H1 (cell line): ENCODE data around the gene PCDHGA11. TPM values are rescaled to one million over a fixed set of nuclear protein-coding genes. Genes with fewer than 3 reads are reported as not detected.

ENCODE experiments used
- CTCF ChIA-PET: fragments of 300-600 bp; sonication (Branson Sonifier 250); formaldehyde crosslinking; loops from one replicate; lab custom pipeline; 2021; ENCODE audit not compliant: partially characterized antibody; lab: Charles Lee
- POLR2A ChIA-PET: fragments of 300-600 bp; sonication (Branson Sonifier 250); formaldehyde crosslinking; loops from one replicate; lab custom pipeline; 2021; ENCODE audit warnings: inconsistent platforms; ENCODE audit not compliant: partially characterized antibody; lab: Charles Lee
- DNase-seq, 2 experiments: peaks; one replicate each; pipeline versions ENCODE4 v3.0.0 to v3.0.0-alpha.2; 2010 to 2022; ENCODE audit warnings: low spot score in 2 of 2, low read depth in 1 of 2, mixed read lengths in 1 of 2
- FAIRE-seq: peaks from 2 replicates; lab custom pipeline; 2011; peaks lifted over from hg19 to GRCh38; lab: Jason Lieb, UNC
- H2AFZ ChIP-seq: 2 replicates; pipeline ENCODE4 v1.8.1; 2012; ENCODE audit warnings: low read length, inconsistent platforms
- H2AK5ac ChIP-seq: 2 replicates; pipeline ENCODE4 v1.6.1; 2013; ENCODE audit warnings: low read depth, low read length
- H2BK120ac ChIP-seq: replicated peaks from 2 replicates; pipeline ENCODE3; 2013; ENCODE audit warnings: low read depth, low read length, inconsistent platforms
- H2BK12ac ChIP-seq: 2 replicates; pipeline ENCODE4 v1.6.1; 2013; ENCODE audit warnings: low read depth, low read length
- H2BK15ac ChIP-seq: 2 replicates; pipeline ENCODE4 v1.6.1; 2013; ENCODE audit warnings: low read length
- H2BK20ac ChIP-seq: 2 replicates; pipeline ENCODE4 v1.6.1; 2013; ENCODE audit warnings: low read length
- H2BK5ac ChIP-seq: 2 replicates; pipeline ENCODE4 v1.6.1; 2013; ENCODE audit warnings: low read depth, low read length
- H3K14ac ChIP-seq: 2 replicates; pipeline ENCODE4 v1.6.1; 2013; ENCODE audit warnings: inconsistent platforms; ENCODE audit not compliant: insufficient read length
- H3K18ac ChIP-seq: 2 replicates; pipeline ENCODE4 v1.6.1; 2013; ENCODE audit warnings: low read length; ENCODE audit errors: extremely low read depth
- H3K23ac ChIP-seq: 2 replicates; pipeline ENCODE4 v1.6.1; 2013; ENCODE audit warnings: inconsistent platforms; ENCODE audit not compliant: insufficient read length
- H3K23me2 ChIP-seq: 2 replicates; pipeline ENCODE4 v1.6.1; 2013; ENCODE audit warnings: low read depth, low read length
- H3K27ac ChIP-seq: 2 replicates; pipeline ENCODE4 v1.6.1; 2011; ENCODE audit warnings: low read depth, low read length, inconsistent platforms
- H3K27me3 ChIP-seq, 4 experiments: replicated peaks in 1 of 4; 1 replicate in 1 of 4; 2 replicates in 3 of 4; pipeline versions ENCODE4 v1.6.1 to v1.8.1; 2011 to 2013; ENCODE audit warnings: low read length in 3 of 4, mild to moderate bottlenecking in 3 of 4, inconsistent platforms in 2 of 4, mixed read lengths in 2 of 4, moderate library complexity in 1 of 4; ENCODE audit not compliant: control insufficient read depth in 3 of 4, insufficient read depth in 3 of 4; ENCODE audit errors: extremely low read depth in 1 of 4
- H3K36me3 ChIP-seq, 4 experiments: 2 replicates each; pipeline versions ENCODE4 v1.6.1 to v1.8.1; 2011 to 2013; ENCODE audit warnings: mild to moderate bottlenecking in 4 of 4, low read length in 3 of 4, moderate library complexity in 2 of 4, control low read depth in 1 of 4, inconsistent platforms in 1 of 4; ENCODE audit not compliant: insufficient read depth in 4 of 4, control insufficient read depth in 2 of 4
- H3K4ac ChIP-seq: replicated peaks from 2 replicates; pipeline ENCODE3; 2013; ENCODE audit warnings: low read length, low read depth, mixed read lengths, inconsistent platforms; ENCODE audit not compliant: insufficient read length
- H3K4me1 ChIP-seq, 4 experiments: replicated peaks in 1 of 4; 1 replicate in 1 of 4; 2 replicates in 3 of 4; pipeline versions ENCODE4 v1.6.1 to v1.8.1; 2011 to 2013; ENCODE audit warnings: low read length in 3 of 4, inconsistent platforms in 2 of 4, mixed read lengths in 1 of 4; ENCODE audit not compliant: insufficient read depth in 4 of 4, control insufficient read depth in 3 of 4
- H3K4me2 ChIP-seq, 2 experiments: 2 replicates each; pipeline versions ENCODE4 v1.6.1 to v1.8.1; 2011 to 2013; ENCODE audit warnings: low read depth in 2 of 2, low read length in 2 of 2, control low read depth in 1 of 2, inconsistent platforms in 1 of 2, mild to moderate bottlenecking in 1 of 2; ENCODE audit not compliant: insufficient read depth in 1 of 2
- H3K4me3 ChIP-seq, 4 experiments: fragments of 200-600, 300-600 bp in 1 of 4; sonication (generic), shearing (Covaris generic), sonication (Bioruptor Twin) in 1 of 4; 2 replicates each; pipeline versions ENCODE4 v1.5.1 to v1.8.1; 2011 to 2016; ENCODE audit warnings: low read length in 4 of 4, low read depth in 3 of 4, control low read depth in 2 of 4, inconsistent platforms in 2 of 4, mild to moderate bottlenecking in 2 of 4, mixed read lengths in 1 of 4, moderate library complexity in 1 of 4; ENCODE audit not compliant: insufficient read depth in 2 of 4; ENCODE audit errors: extremely low read depth in 1 of 4
- H3K56ac ChIP-seq: replicated peaks from 2 replicates; pipeline ENCODE3; 2013; ENCODE audit warnings: low read depth, mild to moderate bottlenecking, mixed read lengths, low read length, inconsistent platforms; ENCODE audit not compliant: insufficient read length
- H3K79me1 ChIP-seq: 2 replicates; pipeline ENCODE4 v1.6.1; 2013; ENCODE audit warnings: low read depth, low read length, control low read depth
- H3K79me2 ChIP-seq, 2 experiments: 2 replicates each; pipeline versions ENCODE4 v1.6.1 to v1.8.1; 2012 to 2013; ENCODE audit warnings: low read length in 2 of 2, mild to moderate bottlenecking in 2 of 2, inconsistent platforms in 1 of 2; ENCODE audit not compliant: insufficient read depth in 2 of 2, control insufficient read depth in 1 of 2
- H3K9ac ChIP-seq, 4 experiments: replicated peaks in 1 of 4; 1 replicate in 1 of 4; 2 replicates in 3 of 4; pipeline versions ENCODE4 v1.6.1 to v1.8.1; 2011 to 2013; ENCODE audit warnings: low read depth in 3 of 4, low read length in 3 of 4, control low read depth in 2 of 4, mild to moderate bottlenecking in 2 of 4, moderate library complexity in 2 of 4, inconsistent platforms in 1 of 4; ENCODE audit errors: extremely low read depth in 1 of 4
- H3K9me3 ChIP-seq, 2 experiments: 2 replicates each; pipeline versions ENCODE4 v1.6.1 to v1.8.1; 2012 to 2013; ENCODE audit warnings: mild to moderate bottlenecking in 2 of 2, moderate library complexity in 2 of 2, control low read depth in 1 of 2, inconsistent platforms in 1 of 2, low read depth in 1 of 2, low read length in 1 of 2, mixed read lengths in 1 of 2; ENCODE audit not compliant: insufficient read depth in 2 of 2
- H4K20me1 ChIP-seq, 2 experiments: replicated peaks in 1 of 2; 2 replicates each; pipeline versions ENCODE3 to v1.8.1; 2011 to 2013; ENCODE audit warnings: inconsistent platforms in 2 of 2, low read length in 2 of 2, mild to moderate bottlenecking in 1 of 2; ENCODE audit not compliant: insufficient read depth in 2 of 2, control insufficient read depth in 1 of 2
- H4K5ac ChIP-seq: 2 replicates; pipeline ENCODE4 v1.6.1; 2013; ENCODE audit warnings: low read length, low read depth, mixed read lengths, inconsistent platforms; ENCODE audit not compliant: insufficient read length
- H4K8ac ChIP-seq: 2 replicates; pipeline ENCODE4 v1.8.0; 2013; ENCODE audit warnings: mild to moderate bottlenecking, moderate library complexity, low read length, inconsistent platforms; ENCODE audit not compliant: insufficient read depth; ENCODE audit errors: extremely low read depth
- H4K91ac ChIP-seq: replicated peaks from 2 replicates; pipeline ENCODE3; 2013; ENCODE audit warnings: low read length, mixed read lengths, inconsistent platforms; ENCODE audit not compliant: insufficient read length
- CHD1 ChIP-seq: IDR thresholded peaks from 2 replicates; pipeline ENCODE4 v1.6.1; 2012; ENCODE audit warnings: low read depth, low read length, improper control_type of control experiment
- CTBP2 ChIP-seq: IDR thresholded peaks from 2 replicates; pipeline ENCODE4 v1.7.0; 2011; ENCODE audit warnings: borderline replicate concordance, mild to moderate bottlenecking, moderate library complexity, mixed read lengths, low read length; ENCODE audit not compliant: insufficient read depth, insufficient read length
- KDM1A ChIP-seq: fragments of 200-600, 300-600 bp; sonication (generic); IDR thresholded peaks from 2 replicates; pipeline ENCODE4 v1.7.1; 2016; ENCODE audit warnings: mild to moderate bottlenecking, low read length, borderline replicate concordance
- RBBP5 ChIP-seq: IDR thresholded peaks from 2 replicates; pipeline ENCODE4 v1.7.1; 2012; ENCODE audit warnings: low read depth, mild to moderate bottlenecking, inconsistent platforms, low read length, moderate library complexity, borderline replicate concordance
- RFX5 ChIP-seq: IDR thresholded peaks from 2 replicates; pipeline ENCODE4 v1.6.1; 2011; ENCODE audit warnings: low read depth, low read length, improper control_type of control experiment, borderline replicate concordance
- YY1 ChIP-seq: IDR thresholded peaks from 2 replicates; pipeline ENCODE4 v1.6.1; 2011; ENCODE audit warnings: low read depth, mild to moderate bottlenecking, low read length
- WGBS, 2 experiments: shearing (Covaris generic) in 1 of 2; methylation state at CpG; one replicate each; pipeline versions ENCODE4 v1.1.6 to v1.1.7; 2013 to 2015; ENCODE audit warnings: low lambda C conversion rate in 2 of 2, mixed read lengths in 2 of 2, inconsistent platforms in 1 of 2, low coverage in 1 of 2, missing lambda C conversion rate in 1 of 2; ENCODE audit not compliant: insufficient replicate concordance in 2 of 2, insufficient coverage in 1 of 2, insufficient read length in 1 of 2; ENCODE audit errors: extremely low coverage in 1 of 2, missing lambda C conversion rate in 1 of 2; 5-methylcytosine and 5-hydroxymethylcytosine counted together
- polyA plus RNA-seq, 7 experiments: library from polyadenylated mRNA; depleted of rRNA in 3 of 7; stranded (reverse) in 5 of 7; unstranded in 2 of 7; fragments of >200 nt in 5 of 7; fragments of 200-250 nt in 2 of 7; gene quantifications; 1 replicate in 5 of 7; 2 replicates in 1 of 7; 4 replicates in 1 of 7; pipeline versions ENCODE4 v1.2.1 to v1.2.3, GENCODE V29; 2011 to 2013; ENCODE audit warnings: missing spikeins in 2 of 7, mixed read lengths in 2 of 7
- total RNA-seq: library from RNA; stranded (reverse); fragmentation: NEBNext Ultra II Directional; extraction: Animal tissue kit (Norgen Biotek cat#: 25700); gene quantifications from 2 replicates; pipeline ENCODE4 v1.2.1, GENCODE V29; 2021

PCDHGA11 gene
- total and polyA plus RNA-seq, 2 of the 8 experiments (the other 6 are each of a cell fraction or from before 2014, with no cell fraction given): 2.2 to 8.2 TPM

DNA sequence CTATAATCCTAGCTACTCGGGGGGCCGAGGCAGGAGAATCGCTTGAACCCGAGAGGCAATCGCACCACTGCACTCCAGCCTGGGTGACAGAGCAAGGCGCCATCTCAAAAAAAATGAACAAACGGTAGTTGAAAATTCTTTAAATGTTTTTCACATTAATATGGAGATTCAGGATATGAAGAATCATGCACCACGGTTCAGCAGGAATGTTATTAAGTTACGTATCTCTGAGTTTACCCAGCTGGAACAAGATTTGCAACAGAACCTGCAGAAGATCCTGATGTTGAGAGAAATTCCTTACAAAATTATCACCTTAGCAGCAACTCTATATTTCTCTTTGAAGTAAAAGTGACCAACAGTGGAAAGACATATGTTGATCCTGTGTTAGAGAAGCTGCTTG, 19.5 kb downstream of the PCDHGA11 start:
- Histone ChIP-seq H3K9me3 (peaks cover 2 to 6% of the 10 kb centered on the region in 2 experiments; a peak in 1 of 4 replicates), H3K23ac (no peak overlapping the region), H4K91ac (no peak overlapping the region), H3K18ac (no peak overlapping the region), H4K5ac (no peak overlapping the region), H3K27ac (no peak overlapping the region), H3K79me1 (no peaks in the 10 kb centered on the region), H2BK120ac (no peak overlapping the region), H2BK20ac (no peak overlapping the region), H2AK5ac (no peak overlapping the region), H2AFZ (no peak overlapping the region), H3K79me2 (no peaks in the 10 kb centered on the region), H3K9ac (no peak overlapping the region), H2BK5ac (no peak overlapping the region), H3K56ac (no peak overlapping the region), H3K4me2 (no peak overlapping the region), H2BK15ac (no peak overlapping the region), H3K4ac (no peak overlapping the region), H3K27me3 (no peaks in the 10 kb centered on the region), H4K8ac (no peak overlapping the region), H3K14ac (no peak overlapping the region), H3K4me3 (no peak overlapping the region), H3K4me1 (no peaks in the 10 kb centered on the region), H2BK12ac (no peak overlapping the region), H4K20me1 (peaks cover 0 to 2% of the 10 kb centered on the region in 2 experiments), H3K23me2 (no peaks in the 10 kb centered on the region), H3K36me3 (no peaks in the 10 kb centered on the region)
- no peak for FAIRE-seq
- no peak for TF ChIP-seq KDM1A
- no peak for TF ChIP-seq RBBP5
- no peak for TF ChIP-seq YY1
- TF ChIP-seq CTBP2: no peak
- no peak for TF ChIP-seq RFX5
- TF ChIP-seq CHD1: no peak
- no peak for DNase-seq
- POLR2A ChIA-PET: interaction anchor here (1.0 kb wide), 1 partner anchor 196 kb away, joined by 3 read pairs; the partner anchor contains the start of gene PCDHB15
- CTCF ChIA-PET: interaction anchor here (0.6 to 4.9 kb wide), 17 partner anchors 10 to 127 kb away, joined by 3 to 22 read pairs (median 5); partner anchors contain the start of genes PCDHGA10, PCDHGA11, PCDHGA12 and PCDHGB3
- WGBS, 2 experiments: 90% methylated on average over 9 of the region's 9 CpGs; no CpG with 5 or more reads in 1 of the 2 experiments
